Neural crest cell (in vitro differentiated cells): ENCODE results near the gene CFAP73. TPM values are rescaled to one million over a fixed set of nuclear protein-coding genes. Genes with fewer than 3 reads are reported as not detected.
A peak's percentile ranks its signal among the peaks of the same experiment; 100 is the strongest.

Experiments
- DNase-seq: peaks from one replicate; pipeline ENCODE4 v3.0.0; 2021; ENCODE audit warnings: low read depth, mixed read lengths, low spot score
- H3K27ac Mint-ChIP-seq: one replicate; pipeline ENCODE4 v1.8.0; 2021; ENCODE audit warnings: mild to moderate bottlenecking, mixed read lengths; ENCODE audit not compliant: unreplicated experiment
- H3K27me3 Mint-ChIP-seq: 2 replicates; pipeline ENCODE4 v1.8.0; 2021; ENCODE audit warnings: low read depth, mild to moderate bottlenecking, mixed read lengths
- H3K36me3 Mint-ChIP-seq: 2 replicates; pipeline ENCODE4 v1.8.0; 2021; ENCODE audit warnings: low read depth, mild to moderate bottlenecking, mixed read lengths
- H3K4me1 Mint-ChIP-seq: 2 replicates; pipeline ENCODE4 v1.8.0; 2021; ENCODE audit warnings: mixed read lengths
- H3K4me3 Mint-ChIP-seq: one replicate; pipeline ENCODE4 v1.8.0; 2021; ENCODE audit warnings: mild to moderate bottlenecking, mixed read lengths
- H3K9me3 Mint-ChIP-seq: 2 replicates; pipeline ENCODE4 v1.8.0; 2021; ENCODE audit warnings: mixed read lengths
- total RNA-seq: library from RNA; stranded (reverse); gene quantifications from 2 replicates; pipeline ENCODE4 v1.2.1, GENCODE V29; 2021
- TF ChIP-seq, protein P1 (sequence below): fragments of 200-600 bp; sonication (generic); conservative IDR thresholded peaks from 2 replicates; pipeline ENCODE4 v1.5.0; 2021; ENCODE audit warnings: antibody characterized with exemption, mild to moderate bottlenecking

Gene CFAP73
- total RNA-seq, 1 donor from 2014 or later, result not detected

GRCh38 chr12:113196990-113197389 lies 47.5 kb downstream of the CFAP73 start:
- TF ChIP-seq, protein P1, sequence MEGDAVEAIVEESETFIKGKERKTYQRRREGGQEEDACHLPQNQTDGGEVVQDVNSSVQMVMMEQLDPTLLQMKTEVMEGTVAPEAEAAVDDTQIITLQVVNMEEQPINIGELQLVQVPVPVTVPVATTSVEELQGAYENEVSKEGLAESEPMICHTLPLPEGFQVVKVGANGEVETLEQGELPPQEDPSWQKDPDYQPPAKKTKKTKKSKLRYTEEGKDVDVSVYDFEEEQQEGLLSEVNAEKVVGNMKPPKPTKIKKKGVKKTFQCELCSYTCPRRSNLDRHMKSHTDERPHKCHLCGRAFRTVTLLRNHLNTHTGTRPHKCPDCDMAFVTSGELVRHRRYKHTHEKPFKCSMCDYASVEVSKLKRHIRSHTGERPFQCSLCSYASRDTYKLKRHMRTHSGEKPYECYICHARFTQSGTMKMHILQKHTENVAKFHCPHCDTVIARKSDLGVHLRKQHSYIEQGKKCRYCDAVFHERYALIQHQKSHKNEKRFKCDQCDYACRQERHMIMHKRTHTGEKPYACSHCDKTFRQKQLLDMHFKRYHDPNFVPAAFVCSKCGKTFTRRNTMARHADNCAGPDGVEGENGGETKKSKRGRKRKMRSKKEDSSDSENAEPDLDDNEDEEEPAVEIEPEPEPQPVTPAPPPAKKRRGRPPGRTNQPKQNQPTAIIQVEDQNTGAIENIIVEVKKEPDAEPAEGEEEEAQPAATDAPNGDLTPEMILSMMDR, result peak; percentile 69
- DNase-seq, result peak; percentile 43
- Mint-ChIP-seq H3K9me3 (no peaks in the 10 kb centered on the region), H3K36me3 (no peaks in the 10 kb centered on the region), H3K4me3 (peak overlapping the region; percentile 66), H3K27me3 (no peaks in the 10 kb centered on the region), H3K27ac (peak overlapping the region; percentile 43), H3K4me1 (peaks cover 16% of the 10 kb centered on the region)

GRCh38 chr12:113197518-113198077 lies 48.1 kb downstream of the CFAP73 start:
- H3K36me3 Mint-ChIP-seq, result no peaks in the 10 kb centered on the region
- H3K4me1 Mint-ChIP-seq, result peaks cover 10% of the 10 kb centered on the region
- no peak for DNase-seq
- H3K9me3 Mint-ChIP-seq, result no peaks in the 10 kb centered on the region
- TF ChIP-seq, protein P1, result no peak
- no peaks in the 10 kb centered on the region for H3K27me3 Mint-ChIP-seq
- H3K4me3 Mint-ChIP-seq, result no peak overlapping the region
- peak overlapping the region; percentile 43 for H3K27ac Mint-ChIP-seq

DNA sequence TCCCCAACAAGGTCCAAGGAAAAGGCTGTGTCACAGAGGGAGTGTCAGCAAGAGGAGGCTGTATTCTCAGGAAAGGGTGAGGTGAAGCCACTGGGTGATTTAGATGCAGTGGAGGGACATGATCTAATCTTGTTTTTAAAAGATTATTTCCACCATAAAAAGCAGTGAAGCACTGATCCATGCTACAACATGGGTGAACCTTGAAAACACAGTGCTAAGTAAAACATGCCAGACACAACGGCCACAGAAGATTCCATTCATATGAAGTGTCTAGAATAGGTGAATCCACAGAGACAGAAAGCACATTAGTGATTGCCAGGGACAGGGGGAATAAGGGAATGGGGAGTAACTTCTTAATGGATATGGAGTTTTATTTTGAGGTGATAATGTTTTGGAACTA lies 48.8 kb downstream of the CFAP73 start:
- TF ChIP-seq, protein P1, result no peak
- Mint-ChIP-seq H3K27ac (no peak overlapping the region), H3K27me3 (no peaks in the 10 kb centered on the region), H3K9me3 (no peaks in the 10 kb centered on the region), H3K4me3 (no peak overlapping the region), H3K4me1 (peaks cover 10% of the 10 kb centered on the region), H3K36me3 (no peaks in the 10 kb centered on the region)
- DNase-seq, result no peak

- TF ChIP-seq, protein P1, result no peak
- Mint-ChIP-seq H3K4me3 (no peak overlapping the region), H3K9me3 (no peaks in the 10 kb centered on the region), H3K27ac (no peak overlapping the region), H3K36me3 (no peaks in the 10 kb centered on the region), H3K4me1 (peaks cover 4% of the 10 kb centered on the region), H3K27me3 (no peaks in the 10 kb centered on the region)
- DNase-seq, result no peak
Observed at GRCh38 chr12:113200021-113200797, 50.7 kb downstream of the CFAP73 start.

GRCh38 chr12:113201187-113202177 lies 52.0 kb downstream of the CFAP73 start:
- H3K4me3 Mint-ChIP-seq, result no peak overlapping the region
- no peak for DNase-seq
- H3K9me3 Mint-ChIP-seq, result no peaks in the 10 kb centered on the region
- no peak overlapping the region for H3K27ac Mint-ChIP-seq
- TF ChIP-seq, protein P1, result no peak
- no peaks in the 10 kb centered on the region for H3K27me3 Mint-ChIP-seq
- peaks cover 4% of the 10 kb centered on the region for H3K36me3 Mint-ChIP-seq
- H3K4me1 Mint-ChIP-seq, result peaks cover 3% of the 10 kb centered on the region
